HG02623 (cell line): ENCODE results near the gene KIF5B.
"Not testable (repeated sequence)": the region's sequence is repeated elsewhere in the genome, so short reads cannot be mapped to it uniquely, and the experiment has no call there.

Experiments
- ATAC-seq: cut with Tn5 transposase; IDR thresholded peaks from one replicate; pipeline ENCODE4 v1.9.1; 2021; ENCODE audit warnings: moderate library complexity; ENCODE audit not compliant: unreplicated experiment

The KIF5B gene

DNA sequence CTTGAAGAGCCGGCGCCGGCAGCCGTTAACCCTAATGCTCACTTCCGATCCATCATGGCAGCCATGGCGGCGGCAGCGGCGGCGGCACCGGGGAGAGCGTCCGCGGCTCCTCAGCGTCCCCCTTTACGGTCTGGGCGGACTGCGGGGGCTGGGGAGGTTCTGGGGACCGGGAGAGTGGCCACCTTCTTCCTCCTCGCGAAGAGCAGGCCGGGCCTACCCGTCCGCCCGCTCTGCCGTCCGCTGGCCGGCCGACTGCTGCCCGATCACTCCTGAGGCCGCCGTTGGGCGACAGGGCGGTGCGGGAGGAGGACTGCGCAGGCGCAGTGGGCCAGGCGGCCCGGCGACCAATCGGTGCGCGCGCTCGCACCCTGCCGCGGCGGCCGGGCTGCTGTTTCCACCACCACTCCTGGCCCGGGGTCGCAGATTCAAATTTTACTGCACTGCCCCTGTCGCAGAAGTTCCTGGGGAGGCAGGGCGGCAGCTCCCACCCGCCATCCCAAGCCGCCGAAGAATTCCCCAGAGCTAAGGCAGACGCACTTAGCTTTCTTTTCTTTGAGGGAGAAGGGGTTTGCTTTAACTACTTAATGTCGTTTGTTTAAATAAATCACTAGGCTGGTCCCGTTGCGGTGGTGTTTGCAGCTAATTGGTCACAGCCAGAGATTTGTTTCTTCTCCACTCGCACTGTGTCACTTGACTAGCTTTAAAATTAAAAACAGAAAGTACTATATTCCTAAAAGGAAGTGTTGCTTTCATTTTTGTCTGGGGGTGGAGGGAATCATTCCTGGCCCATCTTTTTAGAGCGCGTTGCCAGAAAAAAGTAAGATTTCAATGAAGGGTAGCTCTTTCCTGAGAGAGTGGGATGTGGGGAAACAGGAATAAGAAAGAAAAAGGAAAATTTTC, at the start of gene KIF5B:
KIF5B (minus strand) TSS at position 290 of the 900 bp plus-strand sequence. CDS start 452 bp downstream, outside the sequence.
- ATAC-seq: peak; percentile 87

- no peak for ATAC-seq
These were observed 49.7 kb upstream of the KIF5B start for GRCh38 chr10:32105782-32106382.

GRCh38 chr10:32104622-32105509, 48.6 kb upstream of the KIF5B start:
- no peak for ATAC-seq

DNA sequence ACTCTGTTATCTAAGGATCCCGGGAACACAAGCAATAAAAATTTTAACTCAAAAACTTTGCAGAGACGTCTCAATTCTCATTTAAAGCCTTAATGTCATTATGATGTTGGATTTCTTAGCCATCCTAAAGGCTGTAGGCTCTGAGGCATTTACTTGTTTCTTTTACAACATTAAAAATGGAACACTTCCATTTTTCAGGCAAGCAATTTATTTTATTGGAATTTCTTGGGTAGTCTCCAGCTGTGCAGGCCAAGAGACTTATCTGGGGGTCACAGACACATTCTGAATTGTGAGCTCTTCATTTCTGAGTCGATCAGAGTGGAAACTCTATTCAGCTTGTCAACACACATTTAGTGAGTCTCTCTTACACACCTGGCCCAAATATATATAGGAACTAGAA, 48.0 kb upstream of the KIF5B start:
- no peak for ATAC-seq

DNA sequence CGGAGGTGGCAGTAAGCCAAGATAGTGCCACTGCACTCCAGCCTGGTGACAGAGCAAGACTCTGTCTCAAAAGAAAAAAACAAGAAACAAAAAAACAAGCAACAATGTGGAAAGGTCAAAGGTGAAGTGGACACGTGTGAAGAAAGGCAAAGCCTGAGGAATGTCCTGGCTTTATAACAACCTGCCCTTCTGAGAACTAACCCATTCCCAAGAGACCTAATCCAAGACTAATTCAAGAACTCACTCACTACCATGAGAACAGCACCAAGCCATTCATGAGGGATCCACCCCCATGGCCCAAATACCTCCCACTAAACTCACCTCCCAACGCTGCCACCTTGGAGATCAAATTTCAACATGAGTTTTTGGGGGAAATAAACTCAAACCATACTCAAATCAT, 47.5 kb upstream of the KIF5B start:
- ATAC-seq: no peak

- not testable (repeated sequence) for ATAC-seq
These were observed 42.5 kb upstream of the KIF5B start for GRCh38 chr10:32098566-32099259.

- no peak for ATAC-seq
These were observed 39.0 kb upstream of the KIF5B start for GRCh38 chr10:32095116-32095733.

GRCh38 chr10:32093650-32094049, 37.4 kb upstream of the KIF5B start:
- no peak for ATAC-seq

- no peak for ATAC-seq
These were observed 34.8 kb upstream of the KIF5B start for GRCh38 chr10:32091046-32091445.

GRCh38 chr10:32084185-32084851, 28.1 kb upstream of the KIF5B start:
- ATAC-seq: no peak

GRCh38 chr10:32077896-32078485, 21.8 kb upstream of the KIF5B start:
- ATAC-seq: no peak

GRCh38 chr10:32073659-32074058, 17.4 kb upstream of the KIF5B start:
- ATAC-seq: no peak

DNA sequence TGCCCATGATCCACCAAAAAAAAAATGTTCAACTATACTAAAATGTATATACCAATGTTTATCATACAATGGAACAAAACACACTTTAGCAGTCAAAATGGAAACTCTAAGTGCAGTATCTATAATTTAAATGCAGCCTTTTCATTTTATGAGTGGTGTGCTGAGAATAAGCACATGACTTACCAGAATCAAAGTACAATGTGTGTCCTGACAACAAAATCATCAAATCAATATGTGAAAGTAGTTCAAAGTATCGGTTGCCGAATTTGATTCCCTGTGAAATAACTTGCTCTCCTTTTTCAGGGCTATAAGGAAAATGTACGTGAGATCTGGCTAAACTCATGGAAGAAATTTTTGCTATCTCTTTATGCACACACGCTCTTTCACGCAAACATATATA, 16.9 kb upstream of the KIF5B start:
- ATAC-seq: no peak

- ATAC-seq: no peak
These were observed 16.0 kb upstream of the KIF5B start for GRCh38 chr10:32072025-32072800.

DNA sequence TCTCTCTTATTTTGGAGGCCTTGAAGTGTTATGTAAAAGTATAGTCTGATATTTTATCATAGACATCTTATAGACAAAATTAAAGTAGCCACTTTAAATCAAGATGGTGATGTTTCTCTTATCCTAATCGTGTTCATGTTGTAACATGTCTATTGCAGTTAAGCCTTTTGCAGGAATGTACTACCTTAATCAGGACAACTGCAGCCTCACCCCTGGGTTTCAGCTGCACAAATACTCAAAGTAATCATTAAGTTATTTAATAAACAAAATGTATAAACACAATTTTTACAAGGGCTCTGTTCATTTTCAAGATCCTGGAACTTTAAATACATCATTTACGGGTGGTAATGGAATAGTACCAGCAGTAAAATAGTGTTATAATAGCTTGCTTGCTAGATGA, 14.4 kb upstream of the KIF5B start:
- ATAC-seq: no peak

GRCh38 chr10:32068569-32068968, 12.3 kb upstream of the KIF5B start:
- ATAC-seq: no peak

DNA sequence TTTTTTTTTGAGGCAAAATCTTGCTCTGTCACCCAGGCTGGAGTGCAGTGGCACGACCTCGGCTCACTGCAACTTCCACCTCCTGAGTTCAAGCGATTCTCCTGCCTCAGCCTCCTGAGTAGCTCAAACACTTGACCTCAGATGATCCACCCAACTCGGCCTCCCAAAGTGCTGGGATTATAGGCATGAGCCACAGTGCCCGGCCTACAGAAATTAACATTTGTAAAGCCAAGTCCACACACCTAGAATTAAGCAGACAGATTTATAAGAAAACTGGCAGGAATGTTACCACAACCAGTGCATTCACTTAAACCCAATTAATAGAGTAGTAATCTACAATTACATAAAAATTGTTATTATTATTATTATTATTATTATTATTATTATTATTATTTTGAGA, 11.7 kb upstream of the KIF5B start:
- not testable (repeated sequence) for ATAC-seq

DNA sequence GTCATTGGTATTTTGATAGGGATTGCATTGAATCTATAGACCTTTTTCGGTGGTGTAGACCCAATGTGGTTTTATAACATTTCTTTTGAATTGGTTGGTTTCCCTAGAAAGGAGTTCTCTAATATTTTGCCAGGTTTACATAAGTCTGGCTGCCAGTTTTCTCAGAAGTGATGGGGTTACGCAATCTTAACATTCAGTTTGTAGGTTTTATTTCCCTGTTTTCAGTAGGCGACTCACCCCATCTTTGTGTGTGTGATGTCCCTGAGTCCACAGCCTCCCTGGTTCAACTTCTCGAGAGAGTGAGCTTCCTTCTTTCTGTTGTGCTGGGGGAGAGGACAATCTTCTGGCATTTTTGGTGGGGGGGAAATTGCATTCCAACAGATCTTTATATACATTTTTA, 9.6 kb upstream of the KIF5B start:
- no peak for ATAC-seq

GRCh38 chr10:32061440-32061839, 5.2 kb upstream of the KIF5B start:
- no peak for ATAC-seq
